IPS-18c (cell line): ENCODE measurements around the gene PIGT.
"Not testable (repeated sequence)": the region's sequence is repeated elsewhere in the genome, so short reads cannot be mapped to it uniquely, and the experiment has no call there.

ENCODE experiments used
- H3K4me3 ChIP-seq: 2 replicates; pipeline ENCODE4 v1.7.0; 2013; ENCODE audit warnings: low read depth, mild to moderate bottlenecking, low read length, moderate library complexity; ENCODE audit not compliant: insufficient read depth
- H3K9me3 ChIP-seq: one replicate; pipeline ENCODE4 v1.6.1; 2013; ENCODE audit warnings: mild to moderate bottlenecking, low read length, moderate library complexity; ENCODE audit not compliant: control insufficient read depth, insufficient read depth

The PIGT gene

DNA sequence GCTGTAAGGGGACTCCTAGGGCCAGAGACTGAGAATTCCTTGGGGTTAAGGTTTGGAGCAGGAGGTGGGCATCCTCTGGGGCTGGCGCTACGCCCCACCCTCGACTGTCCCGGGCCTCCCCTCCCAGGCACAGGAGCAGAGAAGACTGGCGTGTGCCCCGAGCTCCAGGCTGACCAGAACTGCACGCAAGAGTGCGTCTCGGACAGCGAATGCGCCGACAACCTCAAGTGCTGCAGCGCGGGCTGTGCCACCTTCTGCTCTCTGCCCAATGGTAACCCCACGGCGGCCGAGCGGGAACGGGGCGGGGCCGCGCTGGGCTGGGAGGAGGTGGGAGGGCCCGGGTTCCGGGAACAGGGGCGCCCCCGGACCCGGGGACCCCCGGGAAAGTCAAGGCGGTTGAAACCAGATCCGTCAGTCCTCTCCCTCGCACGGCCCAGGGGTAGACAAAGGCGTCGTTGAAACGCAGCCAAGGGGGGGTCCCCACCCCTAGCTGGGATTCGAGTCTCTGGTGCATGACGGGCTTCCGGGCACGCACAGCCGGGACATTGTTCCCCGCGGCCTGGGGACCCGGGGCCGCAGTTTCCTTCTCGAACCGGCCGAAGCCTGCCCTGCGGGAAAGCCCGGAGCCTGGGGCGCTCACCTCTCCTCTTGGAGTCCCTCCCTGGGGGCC, 54.5 kb downstream of the PIGT start:
- Histone ChIP-seq H3K9me3 (no peaks in the 10 kb centered on the region), H3K4me3 (peak overlapping the region; percentile 69)

DNA sequence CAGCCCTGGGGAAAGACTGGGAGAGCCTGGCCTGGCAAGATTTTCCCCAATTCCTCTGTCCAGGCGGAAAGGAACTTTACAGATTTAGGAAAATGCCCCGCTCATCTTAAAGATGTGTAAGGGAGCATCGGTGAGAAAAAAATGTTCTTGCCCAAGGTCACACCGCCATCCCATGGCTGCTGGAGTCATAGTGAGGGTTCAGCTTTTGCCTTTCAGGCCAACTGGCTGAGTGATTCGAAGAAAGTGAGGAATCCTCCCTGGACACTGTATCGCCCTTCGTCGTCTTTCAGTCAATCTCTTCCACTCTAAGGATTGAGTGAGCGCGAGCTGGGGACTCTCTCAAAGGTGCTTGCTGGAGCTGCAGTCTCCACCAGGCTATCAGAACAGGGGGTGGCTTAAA, 55.0 kb downstream of the PIGT start:
- Histone ChIP-seq H3K9me3 (no peaks in the 10 kb centered on the region), H3K4me3 (peak overlapping the region; percentile 69)

DNA sequence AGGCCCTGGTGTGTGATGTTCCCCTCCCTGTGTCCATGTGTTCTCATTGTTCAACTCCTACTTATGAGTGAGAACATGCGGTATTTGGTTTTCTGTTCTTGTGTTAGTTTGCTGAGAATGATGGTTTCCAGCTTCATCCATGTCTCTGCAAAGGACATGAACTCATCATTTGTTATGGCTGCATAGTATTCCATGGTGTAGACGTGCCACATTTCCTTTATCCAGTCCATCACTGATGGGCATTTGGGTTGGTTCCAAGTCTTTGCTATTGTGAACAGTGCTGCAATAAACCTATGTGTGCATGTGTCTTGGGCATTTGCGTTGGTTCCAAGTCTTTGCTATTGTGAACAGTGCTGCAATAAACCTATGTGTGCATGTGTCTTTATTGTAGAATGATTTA, 56.3 kb downstream of the PIGT start:
- not testable (repeated sequence) for H3K9me3 ChIP-seq, H3K4me3 ChIP-seq
